CD4-positive, alpha-beta T cell treated with Interleukin-12 subunit alpha and Interleukin-12 subunit beta, for 1 hour (primary cell): Measurements from ENCODE around the gene PAX2.
A peak's percentile ranks its signal among the peaks of the same experiment; 100 is the strongest.

Experiments
- DNase-seq: peaks from one replicate; pipeline ENCODE4 v3.0.0-alpha.2; 2020

PAX2 gene

DNA sequence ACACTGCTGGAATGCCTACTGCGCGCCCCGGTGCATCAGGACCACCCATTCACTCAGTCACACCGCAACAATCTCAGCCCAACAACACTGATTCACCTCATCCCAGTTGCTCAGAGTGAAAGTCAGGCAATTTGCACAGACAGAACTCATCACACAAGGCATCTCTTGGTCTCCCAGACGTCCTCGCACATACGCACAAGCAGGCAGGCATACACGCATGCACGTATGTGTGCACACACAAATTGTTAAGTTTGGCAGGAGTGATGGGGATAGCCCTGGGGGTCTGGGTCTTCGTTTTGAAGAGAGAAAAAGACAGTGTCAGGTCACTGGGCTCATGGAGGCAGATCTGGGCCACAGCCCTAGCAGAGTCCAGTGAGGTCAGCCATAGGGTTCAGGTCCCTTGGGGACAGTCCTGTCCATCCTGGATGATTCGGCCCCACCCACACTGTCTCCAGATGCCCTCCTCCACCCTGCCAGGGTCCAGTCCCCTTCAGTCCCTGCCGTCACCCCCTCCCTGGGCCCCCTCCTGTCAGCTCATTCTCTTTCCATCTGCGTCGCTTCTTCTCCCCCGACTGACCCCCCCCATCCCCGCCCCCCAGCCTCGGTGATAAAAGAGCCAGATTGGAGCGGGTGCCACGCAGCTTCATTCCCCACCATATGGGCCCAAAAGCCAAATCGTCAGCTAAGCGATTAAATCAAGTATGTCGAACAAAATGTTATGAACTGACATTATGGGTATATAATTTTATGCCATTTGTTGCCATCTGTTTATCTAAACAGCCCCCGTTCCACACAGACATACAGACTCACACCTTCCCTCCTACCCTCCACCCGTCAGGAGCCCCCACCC is 118.9 kb downstream of the PAX2 start:
- no peak for DNase-seq

DNA sequence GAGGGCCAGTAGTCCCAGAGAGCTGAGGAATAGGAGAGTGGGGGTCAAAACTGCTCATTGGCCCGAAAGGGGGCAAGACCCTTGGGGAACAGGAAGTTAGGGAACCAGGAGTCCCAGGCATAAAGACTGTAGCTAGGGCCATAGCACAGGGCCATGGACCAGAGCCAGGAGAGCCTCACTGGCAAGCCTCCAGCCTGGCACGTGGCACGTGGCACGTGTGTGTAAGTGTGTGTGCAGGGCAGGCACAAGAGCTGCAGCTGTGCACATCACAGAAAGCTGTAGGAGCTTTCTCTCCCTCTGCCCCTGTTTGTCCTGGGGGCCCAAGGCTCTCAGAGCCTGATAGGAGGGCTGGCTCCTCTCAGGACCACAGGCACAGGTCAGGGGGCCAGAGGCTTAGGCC is 119.6 kb downstream of the PAX2 start:
- DNase-seq, result no peak

DNA sequence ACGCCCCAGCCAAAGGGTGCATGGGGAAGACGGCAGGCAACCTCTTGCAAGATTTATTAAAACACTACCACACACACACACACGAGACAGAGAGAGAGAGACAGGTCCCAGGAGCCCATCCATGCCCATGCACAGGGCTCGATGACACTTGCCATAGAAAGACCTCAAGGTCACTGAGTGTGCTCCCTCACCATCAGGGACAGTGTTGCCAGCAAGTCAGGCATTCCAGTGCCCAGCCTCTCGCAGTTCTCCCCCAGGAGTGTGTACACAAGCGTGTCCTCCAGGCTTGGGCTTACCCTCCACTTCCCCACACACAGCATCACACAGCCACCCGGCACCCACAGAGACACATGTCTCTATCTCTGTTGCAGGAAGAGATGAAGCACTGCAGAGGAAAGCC is 120.6 kb downstream of the PAX2 start:
- no peak for DNase-seq

DNA sequence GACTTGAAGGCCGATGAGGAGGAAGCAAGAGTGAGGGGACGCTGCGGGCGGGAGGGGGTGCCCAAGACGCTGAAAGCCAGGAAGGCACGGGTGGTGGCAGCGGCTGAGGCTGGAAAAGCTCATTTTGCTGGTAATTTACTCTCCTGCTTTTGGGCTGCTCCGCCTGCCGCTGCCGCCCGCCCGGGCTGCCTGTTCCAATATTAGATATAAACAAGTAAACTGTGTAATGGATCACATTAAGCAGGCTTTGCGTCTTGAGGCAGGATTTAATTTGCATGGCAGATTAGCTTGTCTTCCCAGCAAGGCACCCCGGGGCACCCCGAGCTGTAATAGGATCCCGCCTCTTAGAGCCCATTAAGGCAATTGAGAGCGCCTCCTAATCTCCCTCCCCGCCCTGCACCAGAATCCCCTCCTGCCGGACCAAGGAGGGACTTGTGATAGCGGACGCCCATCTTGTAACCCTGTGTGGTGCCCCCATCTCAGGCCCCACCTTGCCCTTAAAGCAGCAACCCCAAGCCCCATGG is 121.3 kb downstream of the PAX2 start:
- DNase-seq, result no peak

- no peak for DNase-seq
These were observed 122.0 kb downstream of the PAX2 start for GRCh38 chr10:100867261-100867963.

GRCh38 chr10:100868382-100868781 is 123.0 kb downstream of the PAX2 start:
- no peak for DNase-seq

DNA sequence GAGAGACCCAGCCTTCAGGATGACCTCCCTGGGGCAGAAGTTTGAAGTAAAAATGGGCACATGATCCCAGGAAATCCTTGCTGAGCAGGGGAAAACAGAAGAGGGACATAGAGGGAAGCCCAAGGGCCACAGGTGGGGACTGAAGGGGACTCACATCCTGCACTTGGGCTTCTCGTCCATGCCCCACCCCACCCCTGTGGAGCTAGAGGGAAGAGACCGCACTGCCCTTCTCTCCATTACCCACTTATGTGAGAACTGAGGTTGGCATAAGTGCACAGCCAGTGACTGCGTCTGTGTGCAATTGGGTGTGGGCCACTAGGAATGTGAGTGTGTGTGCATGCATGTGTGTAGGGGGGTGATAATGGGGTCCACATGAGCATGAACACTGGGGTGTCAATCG is 124.0 kb downstream of the PAX2 start:
- DNase-seq, result no peak

- DNase-seq, result peak; percentile 44
These were observed 126.8 kb downstream of the PAX2 start for GRCh38 chr10:100872034-100872791.

DNA sequence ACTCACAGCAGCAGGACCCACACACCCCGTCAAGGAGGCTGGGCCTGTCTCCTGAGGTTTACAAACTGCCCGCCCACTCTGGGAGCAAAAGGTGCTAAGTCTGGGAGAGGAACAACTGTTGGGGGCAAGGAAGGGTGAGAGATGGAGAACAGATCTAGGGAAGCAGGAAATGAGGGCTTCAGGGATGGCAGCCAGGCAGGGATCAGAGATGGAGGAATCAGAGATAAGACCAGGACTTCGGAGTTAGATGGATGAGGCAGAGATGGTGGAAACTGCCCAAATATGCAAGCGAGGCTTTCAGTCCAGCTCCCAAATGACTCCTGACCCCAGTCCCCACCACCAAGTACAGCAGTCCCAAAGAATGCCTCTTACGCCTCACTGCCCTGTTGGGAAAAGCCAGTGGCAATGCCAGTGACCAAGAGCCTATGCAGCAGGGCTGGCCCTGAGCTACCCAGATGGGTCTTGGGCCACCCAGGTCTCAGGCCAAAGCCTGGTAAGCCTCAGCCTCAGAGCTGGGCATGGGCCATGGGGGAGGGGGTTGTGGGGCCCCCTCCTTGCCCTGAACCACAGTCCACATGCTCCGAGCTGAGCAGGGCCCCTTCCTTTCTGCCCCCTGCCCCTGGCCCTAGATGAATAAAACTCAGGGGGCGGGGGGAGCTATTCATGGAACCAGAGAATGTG is 127.9 kb downstream of the PAX2 start:
- no peak for DNase-seq

- no peak for DNase-seq
These were observed 128.5 kb downstream of the PAX2 start for GRCh38 chr10:100873827-100874326.

- DNase-seq, result no peak
These were observed 129.5 kb downstream of the PAX2 start for GRCh38 chr10:100874702-100875483.

- no peak for DNase-seq
These were observed 130.2 kb downstream of the PAX2 start for GRCh38 chr10:100875484-100876166.

DNA sequence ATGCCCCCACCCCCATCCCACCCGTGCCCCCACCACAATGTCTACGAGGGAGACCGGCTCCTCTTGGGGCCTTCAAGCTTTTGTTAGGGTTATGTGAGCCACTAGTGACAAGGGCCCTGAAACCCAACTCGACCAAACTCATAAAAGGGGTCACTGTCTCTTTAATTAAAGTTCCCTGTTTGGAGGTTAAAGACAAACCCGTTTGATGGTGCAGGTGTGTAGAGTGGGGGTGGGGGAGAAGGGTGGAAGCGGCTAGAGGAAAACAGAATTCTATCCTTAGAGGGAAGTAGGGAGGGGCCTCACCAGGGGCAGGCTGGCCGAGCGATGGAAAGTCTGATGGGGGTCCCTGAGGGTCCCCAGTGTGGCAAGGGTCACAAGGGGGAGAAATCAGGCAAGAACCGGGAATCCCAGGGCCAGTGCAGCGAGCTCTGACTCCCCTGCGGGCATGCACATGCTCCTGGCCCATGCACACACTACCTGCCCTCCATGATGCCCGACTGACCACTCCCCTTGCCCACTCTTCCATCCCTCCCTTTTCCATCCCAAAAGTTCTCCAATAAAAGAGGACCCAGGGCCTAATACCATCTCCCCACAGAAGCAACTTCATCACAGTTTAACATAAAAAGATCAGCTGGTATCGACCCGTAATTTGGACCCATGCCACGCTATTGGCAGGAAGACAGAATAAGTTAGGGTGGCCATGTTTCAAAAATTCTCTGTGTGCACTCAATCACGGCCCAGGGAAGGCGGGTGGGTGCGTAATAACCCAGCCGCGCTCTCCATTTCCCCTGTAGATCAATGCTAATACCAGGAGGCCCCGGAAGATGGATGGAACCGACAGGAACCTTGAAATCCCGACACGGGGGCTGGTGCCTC is 131.4 kb downstream of the PAX2 start:
- no peak for DNase-seq

DNA sequence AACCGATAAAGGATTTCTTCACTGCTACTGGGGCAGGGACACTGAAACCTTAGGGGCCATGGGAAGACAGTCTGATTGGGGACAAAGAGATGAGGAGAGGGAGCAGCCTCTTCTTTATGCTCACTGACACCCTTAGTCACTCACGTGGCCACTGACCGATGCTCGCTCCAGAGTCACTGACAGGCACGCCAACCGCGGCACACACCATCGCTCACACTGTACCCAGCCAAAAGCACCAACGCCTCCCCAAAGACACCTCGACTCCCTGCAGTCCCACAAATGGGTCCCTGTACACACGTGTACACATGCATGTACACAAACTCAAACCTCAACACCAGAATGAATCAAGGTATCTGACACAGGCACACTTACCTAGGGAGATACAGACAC is 132.1 kb downstream of the PAX2 start:
- DNase-seq, result no peak

DNA sequence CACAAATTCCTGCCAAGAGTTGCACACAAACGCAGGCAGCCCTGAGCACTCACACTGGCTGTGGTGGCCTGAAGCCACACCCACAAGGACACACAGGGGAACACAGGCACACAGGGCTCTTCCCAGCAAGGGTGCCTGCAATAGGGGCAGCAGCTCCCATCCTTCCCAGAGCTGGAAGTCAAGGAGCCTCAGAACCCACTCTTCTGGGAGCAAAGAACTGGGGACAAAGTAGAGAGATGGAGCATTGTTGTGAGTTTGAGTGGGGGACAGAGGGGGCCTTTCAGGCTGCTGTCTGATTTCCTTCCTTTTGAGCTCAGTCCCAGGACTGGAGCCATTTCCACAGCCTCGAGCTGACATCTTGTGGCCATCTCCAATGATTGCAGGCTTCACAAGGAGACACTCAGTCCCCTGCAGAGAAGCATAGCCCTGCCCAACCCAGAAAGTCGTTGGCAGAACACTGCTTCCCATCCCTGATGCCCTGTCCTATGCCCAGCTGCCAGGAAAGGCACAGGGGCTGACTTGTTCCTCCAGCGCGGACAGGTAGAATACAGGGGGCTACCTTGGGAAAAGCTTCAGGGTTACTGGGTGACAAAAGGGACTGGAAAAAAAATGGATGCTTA is 133.0 kb downstream of the PAX2 start:
- DNase-seq, result peak; percentile 14
